ENCODE measurements around the gene TBC1D8.

The TBC1D8 gene

DNA sequence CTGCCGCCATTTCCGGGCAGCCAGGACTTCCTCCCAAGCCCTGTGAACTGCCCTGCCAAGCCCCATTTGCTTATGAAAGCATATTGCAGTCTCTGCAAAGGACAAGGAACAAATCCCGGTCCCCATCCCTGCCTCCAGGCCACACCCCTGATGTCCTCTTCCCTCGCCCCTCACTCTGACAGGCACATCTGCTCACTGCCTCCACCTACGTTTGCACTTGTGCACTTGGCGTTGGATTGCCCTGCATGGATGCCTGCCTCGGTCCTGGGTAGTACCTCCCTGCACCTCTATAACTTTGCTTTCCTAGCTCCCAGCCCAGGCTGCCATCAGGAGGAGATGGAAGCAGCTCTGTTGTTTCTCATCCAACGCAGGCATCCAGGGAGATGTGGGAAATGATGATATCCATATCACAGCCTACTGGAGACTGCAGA is 168.7 kb downstream of the TBC1D8 start:
- no peak for DNase-seq (ENCODE audit: low read depth in 1 of 2, low spot score in 1 of 2)

DNA sequence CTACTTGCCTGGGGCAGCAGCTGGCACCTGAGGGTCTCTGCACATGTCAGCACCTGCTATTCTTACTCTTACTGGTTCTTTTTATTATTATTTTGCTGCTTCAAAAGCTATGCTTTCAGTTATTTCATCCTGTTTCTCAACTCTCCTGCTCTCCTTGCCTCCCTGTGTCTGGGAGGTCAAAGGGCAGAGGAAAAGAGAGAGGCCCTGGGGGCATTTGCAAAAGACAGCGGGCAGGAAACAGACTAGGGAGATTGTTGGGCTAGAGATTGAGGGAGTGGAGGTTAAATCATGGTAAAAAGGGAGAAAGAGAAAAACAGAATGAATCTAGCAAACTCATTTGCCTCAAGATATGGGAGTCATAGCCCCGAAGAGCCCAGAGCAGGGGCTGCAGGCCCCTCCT is 170.2 kb downstream of the TBC1D8 start:
- DNase-seq (ENCODE audit: low read depth in 1 of 2, low spot score in 1 of 2), result no peak

DNA sequence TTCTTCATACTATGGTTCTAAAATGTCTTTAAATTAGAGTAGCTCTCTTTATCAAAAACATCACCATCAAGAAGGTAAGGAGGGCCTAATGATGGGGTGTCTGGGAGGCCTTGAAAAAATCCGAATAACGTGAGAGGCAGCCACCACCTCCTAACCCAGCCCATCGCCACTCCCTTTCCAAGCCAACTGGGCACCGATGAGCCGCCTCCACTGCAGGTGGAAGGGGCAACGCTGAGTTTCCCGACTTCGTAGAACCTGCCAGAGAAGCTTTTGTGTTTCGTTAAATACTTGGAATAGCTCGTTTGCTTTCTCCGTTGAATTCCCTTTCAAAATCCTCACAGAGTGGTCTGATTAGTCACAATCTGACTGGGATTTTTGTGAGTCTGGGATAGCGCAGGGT is 171.1 kb downstream of the TBC1D8 start:
- no peak for DNase-seq (ENCODE audit: low read depth in 1 of 2, low spot score in 1 of 2)

DNA sequence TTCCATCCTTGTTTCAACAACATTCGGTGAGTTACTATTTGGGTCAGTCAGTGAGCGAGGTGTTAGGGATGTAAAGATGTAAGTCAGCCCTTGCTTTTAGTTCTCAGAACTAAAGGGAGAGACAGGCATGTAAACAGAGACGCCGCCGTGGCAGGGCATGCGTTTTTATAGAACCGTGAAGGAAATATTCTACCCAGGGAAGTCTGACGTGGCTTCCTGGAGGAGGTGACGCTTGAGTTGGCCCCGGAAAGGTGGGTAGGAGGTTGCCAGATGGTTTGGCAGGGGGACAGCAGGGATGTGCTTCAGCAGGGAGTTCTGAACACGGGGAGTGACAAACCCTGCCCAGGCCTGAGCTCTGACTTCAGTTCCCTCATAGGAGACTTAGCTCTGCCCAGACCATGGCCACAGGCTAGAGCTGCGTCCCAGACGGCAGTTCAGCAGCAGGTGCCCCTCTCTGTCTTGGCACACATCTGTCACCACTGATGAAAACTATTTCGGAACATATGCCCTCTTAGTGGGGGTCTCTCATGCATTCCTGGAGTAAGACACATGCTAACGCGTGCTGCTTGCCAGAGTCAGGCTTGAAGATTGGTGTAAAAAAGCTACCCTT is 172.5 kb downstream of the TBC1D8 start:
- no peak for DNase-seq (ENCODE audit: low read depth in 1 of 2, low spot score in 1 of 2)

DNA sequence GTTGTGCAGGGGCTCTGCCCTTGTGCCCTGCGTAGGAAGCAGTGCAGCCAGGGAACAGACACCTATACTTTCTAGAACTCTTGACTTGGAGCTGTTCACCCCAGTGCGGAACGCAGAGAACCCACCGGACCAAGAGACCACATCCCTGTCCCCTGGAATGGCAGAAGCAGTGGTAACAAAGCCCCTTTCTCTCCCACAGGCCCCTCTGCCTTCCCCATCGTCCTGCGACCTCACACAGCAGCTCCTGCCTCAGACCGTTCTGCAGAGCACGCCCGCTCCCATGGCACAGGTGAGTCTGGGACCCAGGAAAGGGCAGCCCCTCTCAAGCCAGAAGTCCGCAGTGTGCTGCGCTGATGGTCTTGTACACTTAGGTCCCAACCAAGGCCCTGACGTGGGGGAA is 173.7 kb downstream of the TBC1D8 start:
- no peak for DNase-seq (ENCODE audit: low read depth in 1 of 2, low spot score in 1 of 2)

DNA sequence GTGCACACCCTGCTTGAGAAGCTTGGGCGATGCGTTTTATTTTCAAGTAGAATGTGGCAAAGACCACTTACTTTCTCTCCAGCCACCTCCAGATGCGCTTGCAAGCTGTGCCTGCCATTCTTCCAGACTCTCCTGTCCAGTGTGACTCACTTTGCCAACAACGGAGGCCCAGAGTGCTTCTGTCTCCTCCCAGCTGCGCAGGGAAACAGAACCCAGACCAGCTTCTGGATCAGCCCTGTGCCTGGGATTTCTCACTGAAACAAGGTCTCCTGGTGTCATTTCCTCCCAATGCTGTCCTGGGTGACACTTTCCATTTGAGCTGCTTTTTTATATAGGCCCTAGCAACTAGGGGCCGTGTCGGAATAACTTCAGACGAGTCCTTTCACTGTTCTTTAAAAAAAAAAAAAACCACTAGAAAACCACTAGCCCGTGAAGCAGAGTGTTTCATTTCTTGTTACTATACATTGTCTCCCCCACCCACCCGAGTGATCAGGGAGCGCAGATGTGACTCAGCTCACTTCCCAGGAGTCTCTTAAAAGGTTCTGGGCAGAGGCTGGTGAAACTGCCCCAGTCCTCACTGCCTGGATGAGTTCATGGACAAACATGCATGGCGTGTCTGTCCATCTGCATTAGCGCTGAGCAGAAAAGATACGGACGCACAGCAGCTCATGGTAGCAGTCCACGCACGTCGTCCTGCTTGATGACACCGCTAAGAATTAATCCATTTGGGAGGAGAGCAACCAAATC is 174.4 kb downstream of the TBC1D8 start:
- DNase-seq (ENCODE audit: low read depth in 1 of 2, low spot score in 1 of 2), result no peak

DNA sequence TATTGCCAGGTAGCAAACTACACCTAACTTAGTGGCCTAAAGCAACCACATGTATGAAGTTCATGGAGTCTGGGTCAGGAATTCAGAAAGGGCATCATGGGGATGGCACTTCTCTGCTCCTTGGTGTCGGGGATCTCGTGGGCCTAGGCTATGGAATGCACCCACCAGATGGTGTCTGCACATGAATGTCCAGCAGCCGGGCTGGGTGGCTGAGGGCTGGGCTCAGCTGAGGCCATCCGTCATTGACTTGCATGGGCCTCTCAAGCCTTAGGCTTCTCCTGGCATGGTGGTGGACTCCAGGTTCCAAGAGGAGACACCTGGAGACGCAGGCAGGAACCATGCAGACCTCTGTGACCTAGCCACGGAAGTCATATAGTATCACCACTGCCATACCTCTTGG is 175.1 kb downstream of the TBC1D8 start:
- no peak for DNase-seq (ENCODE audit: low read depth in 1 of 2, low spot score in 1 of 2)

DNA sequence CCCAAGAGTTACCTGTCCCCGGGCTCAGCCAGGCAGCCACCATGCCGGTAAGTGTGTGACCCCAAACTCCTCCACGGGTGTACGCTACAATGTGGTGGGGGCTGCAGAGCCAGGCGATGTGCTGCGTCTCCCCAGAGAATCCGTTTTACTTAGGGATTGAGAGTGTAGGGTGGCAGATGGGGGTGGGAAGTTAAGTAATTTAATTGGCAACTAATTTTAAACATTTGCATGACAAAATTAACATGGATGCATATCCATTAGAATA is 175.7 kb downstream of the TBC1D8 start:
- DNase-seq (ENCODE audit: low read depth in 1 of 2, low spot score in 1 of 2), result no peak

DNA sequence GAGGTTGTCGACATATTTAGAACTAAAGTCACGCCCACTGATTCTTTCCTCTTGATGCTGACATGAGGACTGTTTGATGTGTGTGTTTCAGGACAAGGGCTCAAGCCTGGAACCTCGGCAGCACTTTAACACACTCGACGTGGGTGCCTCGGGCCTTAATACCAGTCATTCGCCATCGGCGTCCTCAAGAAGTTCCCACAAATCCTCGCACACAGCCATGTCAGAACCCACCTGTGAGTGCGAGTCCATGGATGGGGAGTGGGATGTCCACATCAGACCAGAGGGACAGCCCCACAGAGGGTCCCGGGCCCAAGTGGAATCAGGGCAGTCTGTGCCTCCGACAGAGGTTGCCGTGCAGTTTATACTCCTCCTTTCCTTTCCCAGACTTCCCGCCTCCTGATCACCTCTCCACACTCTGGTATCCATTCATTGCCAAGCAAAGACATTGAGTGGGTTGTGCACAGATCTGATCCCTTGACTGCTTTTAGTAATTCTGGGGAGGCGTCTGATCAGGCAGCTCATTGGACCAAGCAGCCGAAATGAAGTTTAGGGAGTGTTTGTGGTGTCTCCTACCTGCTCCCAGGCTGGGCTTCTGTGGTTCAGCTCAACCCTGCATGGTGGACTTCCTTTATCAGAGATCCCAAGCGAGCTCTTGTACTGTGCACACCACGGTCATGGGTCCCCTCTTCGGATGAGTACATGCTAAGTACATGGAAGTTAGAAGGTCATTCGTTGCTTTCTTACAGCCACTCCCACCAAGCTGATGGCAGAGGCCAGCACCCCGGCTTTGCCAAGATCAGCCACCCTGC is 176.3 kb downstream of the TBC1D8 start:
- DNase-seq (ENCODE audit: low read depth in 1 of 2, low spot score in 1 of 2), result no peak

DNA sequence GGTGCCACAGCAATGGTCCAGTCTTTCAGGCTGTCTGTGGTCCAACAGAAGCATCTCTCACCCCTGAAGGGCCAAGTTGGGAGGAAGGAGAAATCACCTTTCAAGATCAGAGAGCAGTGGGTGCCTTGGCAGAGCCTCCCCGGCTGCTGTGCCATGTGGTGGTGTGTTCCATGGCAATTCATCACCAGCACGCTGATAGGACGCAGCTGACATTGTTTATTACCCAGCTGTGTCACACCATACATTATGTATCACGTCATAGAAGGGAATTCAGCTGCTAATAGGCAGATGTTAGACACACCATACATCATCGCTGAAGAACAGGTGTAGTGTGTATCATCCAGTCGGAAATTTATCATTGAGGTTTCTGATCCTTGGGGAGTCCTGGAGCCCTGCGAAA is 178.7 kb downstream of the TBC1D8 start:
- DNase-seq (ENCODE audit: low read depth in 1 of 2, low spot score in 1 of 2), result no peak

DNA sequence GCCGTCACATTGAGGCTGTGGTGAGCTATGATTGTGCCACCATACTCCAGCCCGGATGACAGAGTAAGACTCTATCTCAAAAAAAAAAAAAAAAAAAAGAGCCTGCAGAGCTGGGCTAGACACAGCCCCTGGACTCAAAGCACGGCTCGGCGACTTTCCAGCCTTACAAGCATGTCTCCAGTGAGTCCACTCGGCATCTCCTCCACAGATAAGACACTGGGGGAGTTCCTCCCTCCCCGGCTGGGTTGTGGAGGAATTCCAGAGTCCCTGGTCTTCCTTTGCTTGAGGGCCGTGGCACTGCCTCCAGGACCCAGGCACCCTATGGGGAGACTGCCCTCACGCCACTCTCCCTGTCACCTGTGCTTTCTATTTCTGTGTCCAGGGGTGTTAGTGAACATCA is 180.0 kb downstream of the TBC1D8 start:
- no peak for DNase-seq (ENCODE audit: low read depth in 1 of 2, low spot score in 1 of 2)

DNA sequence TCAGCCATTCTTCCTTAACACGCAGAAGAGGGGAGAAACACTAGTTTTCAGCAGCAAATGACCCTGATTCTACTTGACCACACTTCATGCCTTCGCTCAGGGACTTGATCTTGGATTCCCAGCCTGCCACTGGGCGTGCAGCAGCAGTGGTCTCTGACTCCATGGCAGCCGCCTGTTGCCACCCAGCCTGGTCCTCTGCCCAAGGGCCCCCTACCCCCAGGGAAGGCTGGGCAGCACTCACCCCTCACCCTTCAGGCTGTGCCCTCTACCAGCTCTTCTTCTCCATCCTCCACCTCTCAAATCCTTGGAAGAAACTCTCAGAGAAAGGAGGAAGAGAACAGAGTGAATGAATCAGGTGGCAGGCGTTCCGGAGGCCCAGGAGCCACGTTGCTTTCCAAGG is 181.2 kb downstream of the TBC1D8 start:
- DNase-seq (ENCODE audit: low read depth in 1 of 2, low spot score in 1 of 2), result no peak

DNA sequence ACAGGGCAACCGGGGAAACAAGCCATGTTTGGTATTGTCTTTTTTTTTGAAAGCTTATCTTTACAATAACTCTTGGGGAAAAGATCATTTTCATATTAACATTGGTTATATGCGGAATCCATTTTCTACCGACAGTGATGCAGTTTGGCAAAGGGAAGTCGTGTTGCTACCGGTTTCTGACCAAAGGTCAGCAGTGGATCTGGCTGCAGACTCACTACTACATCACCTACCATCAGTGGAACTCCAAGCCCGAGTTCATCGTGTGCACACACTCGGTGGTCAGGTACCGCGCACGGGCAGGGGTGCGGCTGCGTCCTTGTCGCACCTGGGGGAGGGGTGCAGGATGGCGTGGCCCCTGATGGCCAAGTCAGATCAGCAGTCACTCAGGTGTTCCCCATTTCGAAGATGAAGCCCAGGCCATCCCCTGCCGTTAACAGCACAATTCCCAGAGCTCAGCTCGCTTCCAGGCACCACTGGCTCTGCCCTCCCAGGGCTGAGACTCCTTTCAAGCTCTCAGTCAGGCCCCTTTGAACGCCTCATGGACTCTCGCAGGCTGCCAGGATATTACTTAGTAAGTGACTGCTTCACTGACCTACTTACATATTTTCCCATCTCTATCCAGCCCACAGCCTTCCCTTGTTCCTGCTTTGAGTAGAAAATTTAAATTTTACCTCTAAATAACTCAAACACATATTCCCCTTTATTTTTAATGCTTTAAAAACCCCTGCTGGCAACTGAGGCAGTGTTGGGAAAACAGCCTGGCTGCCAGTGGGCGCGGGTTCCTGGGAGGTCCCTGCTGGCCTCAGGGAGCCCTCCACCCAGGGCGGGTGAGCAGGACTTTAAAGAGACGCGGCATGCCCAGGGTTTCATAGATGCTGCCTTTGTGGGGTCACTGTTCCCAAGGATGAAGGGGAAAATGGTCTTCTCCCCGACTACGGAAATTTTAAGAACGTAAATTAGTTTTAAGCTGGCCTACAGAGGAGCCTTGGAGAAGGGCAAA is 182.7 kb downstream of the TBC1D8 start:
- DNase-seq (ENCODE audit: low read depth in 1 of 2, low spot score in 1 of 2), result no peak

DNA sequence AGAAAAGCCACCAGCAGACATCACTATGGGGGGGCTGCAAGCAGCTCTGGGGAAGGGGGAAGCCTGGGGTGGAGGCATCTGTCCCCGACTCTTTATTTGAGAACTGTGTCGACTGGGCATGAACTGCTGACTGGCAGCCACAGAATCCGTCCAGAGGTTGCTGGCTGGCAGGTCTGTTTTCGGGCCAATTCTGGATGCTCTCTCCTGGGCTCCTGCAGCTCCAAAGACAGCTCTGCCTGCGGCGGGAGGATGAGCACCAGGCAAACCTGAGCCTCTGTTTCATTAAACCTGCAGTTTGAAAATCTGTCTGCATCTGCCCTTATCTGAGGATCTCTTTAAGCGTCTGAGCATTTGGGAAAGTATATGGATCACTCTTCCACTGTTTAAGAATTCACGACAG is 183.5 kb downstream of the TBC1D8 start:
- no peak for DNase-seq (ENCODE audit: low read depth in 1 of 2, low spot score in 1 of 2)

DNA sequence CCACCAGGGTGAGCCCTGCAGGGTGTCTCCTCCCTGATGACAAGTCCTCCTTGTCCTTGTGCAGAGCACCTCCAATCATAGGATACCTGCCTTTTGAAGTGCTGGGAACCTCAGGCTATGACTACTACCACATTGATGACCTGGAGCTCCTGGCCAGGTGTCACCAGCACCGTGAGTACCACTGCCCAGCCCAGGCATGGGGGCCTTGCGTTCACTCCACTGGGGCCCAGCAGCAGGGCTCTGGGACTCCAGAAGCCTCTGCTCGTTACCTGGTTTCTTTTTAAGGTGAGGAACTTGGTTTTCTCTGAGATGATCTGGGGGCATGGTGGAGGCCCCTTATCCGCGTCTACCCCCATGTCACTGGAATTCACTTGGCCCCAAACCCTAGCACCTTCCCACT is 185.6 kb downstream of the TBC1D8 start:
- DNase-seq (ENCODE audit: low read depth in 1 of 2, low spot score in 1 of 2), result no peak

DNA sequence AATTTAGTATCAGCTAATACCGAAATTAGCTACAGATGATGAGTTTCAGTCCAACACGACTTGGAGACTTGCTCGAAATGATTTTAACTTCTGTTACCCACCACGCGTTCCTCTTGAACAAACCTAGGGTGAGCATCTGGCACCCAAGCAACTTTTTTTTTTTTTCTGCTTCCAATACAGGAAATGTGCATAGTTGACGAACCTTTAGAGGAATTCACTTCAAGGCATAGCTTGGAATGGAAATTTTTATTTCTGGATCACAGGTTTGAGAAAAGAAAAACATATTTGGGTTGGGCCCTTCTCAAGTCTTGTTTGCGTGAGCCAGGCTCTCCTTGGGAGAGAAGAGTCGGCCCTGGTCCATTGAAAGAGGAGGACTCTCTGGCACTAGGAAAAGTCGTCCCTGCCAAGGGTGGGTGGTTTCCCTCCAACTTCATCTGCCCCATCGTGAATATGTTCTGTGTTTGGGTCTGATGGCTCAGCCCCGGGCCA is 186.5 kb downstream of the TBC1D8 start:
- DNase-seq (ENCODE audit: low read depth in 1 of 2, low spot score in 1 of 2), result no peak

DNA sequence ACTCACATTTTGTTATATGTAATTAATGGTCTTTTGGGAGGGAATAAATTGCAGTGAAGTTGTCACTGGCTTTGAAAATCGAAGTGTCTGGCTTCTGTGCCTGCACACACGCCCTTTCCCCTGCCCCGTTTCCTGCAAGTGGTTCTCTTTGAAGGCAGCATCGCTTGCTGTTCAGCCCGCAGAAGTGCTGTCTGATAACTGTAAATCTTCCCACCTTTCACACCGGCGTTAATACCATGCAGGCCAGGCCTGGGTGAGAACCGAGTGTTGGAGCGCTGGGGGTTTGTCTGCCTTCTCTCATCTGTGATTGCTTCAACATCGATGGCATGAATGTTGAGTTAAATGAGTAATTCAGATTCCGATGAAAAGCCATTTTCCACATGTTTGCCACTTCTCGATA is 187.0 kb downstream of the TBC1D8 start:
- DNase-seq (ENCODE audit: low read depth in 1 of 2, low spot score in 1 of 2), result no peak

DNA sequence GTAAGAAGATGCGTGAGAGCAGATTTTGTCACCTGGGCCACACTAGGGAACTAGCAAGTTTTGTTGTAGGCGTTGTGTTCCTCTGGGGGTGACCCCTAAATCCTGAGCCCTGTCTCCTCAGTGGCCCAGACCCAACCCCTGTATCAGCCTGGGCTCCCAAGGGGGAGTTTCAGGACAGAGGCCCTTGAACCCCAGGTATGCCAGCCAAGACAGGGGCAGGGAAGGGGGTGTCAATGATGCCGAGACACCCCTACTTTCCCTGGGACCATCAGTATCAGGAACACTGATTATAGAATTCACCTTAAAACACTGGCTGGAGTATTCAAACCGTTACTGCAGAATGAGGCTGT is 188.2 kb downstream of the TBC1D8 start:
- no peak for DNase-seq (ENCODE audit: low read depth in 1 of 2, low spot score in 1 of 2)

DNA sequence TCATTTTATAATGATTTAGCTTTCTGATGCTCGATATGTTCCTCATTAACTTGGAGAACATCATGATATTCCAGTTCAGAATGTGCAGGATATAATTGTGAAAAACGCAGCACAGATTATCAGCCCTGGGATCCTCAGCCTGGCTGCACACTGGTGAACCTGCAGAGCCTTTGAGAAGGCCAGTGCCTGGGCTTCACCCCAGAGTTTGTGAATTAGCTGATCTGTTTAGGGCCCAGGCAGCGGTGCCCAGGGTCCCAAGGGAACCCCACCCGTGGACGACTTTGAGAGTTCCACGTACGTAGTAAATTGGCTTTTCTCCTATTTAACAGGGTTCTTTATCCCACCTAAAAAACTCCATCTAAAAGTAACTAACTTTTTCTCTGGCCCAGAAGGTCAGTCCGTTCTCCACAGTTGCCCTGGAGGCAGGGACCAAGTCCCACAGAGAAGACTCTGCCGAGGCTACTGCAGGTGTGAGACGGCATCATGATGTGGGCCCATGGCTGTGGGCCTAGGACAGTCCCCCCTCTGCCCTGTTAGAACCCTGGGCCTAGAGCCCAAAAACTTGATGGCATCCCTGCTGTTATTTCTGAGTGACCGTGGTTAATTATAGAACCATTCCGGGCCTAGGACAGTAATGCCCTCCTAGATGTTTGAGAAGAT is 188.7 kb downstream of the TBC1D8 start:
- no peak for DNase-seq (ENCODE audit: low read depth in 1 of 2, low spot score in 1 of 2)

DNA sequence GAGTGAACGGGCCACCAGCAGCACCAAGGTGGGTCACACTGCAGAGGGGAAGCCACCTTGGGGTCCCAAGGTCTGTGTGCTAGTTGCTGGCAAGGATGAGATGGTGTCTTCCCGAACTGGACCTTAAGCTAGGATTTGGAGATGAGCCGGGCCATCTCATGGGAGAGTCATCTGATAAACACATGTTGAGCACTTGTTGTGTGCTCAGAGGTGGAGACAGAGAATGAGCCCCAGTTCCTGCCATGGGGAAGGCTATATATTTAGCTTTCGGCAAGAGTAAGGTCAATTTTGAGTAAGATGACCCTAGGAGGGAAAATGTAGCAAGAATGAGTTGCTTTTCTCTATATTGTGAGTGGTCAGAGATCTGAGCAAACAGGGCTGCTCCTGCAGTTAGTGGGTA is 190.5 kb downstream of the TBC1D8 start:
- DNase-seq (ENCODE audit: low read depth in 1 of 2, low spot score in 1 of 2), result no peak

All from activated CD4-positive, alpha-beta T cell treated with anti-CD3 and anti-CD28 coated beads, Interleukin-2, amount 50 U/mL, for 24 hours (primary cell).